Heart left ventricle (tissue), 13 donors: ENCODE measurements around the gene GCNT2.

Experiments
- POLR2A ChIP-seq, 2 donors: fragments of 450-650 bp; IDR thresholded peaks; one replicate each; pipeline ENCODE4 v1.6.1; 2017; ENCODE audit warnings: antibody characterized with exemption in 2 of 2, mild to moderate bottlenecking in 2 of 2, moderate library complexity in 2 of 2
- TF ChIP-seq, protein P1 (sequence below), 12 donors: fragments of 200-600 bp; sonication (generic) in 4 of 12; IDR thresholded peaks; one replicate each; pipeline versions ENCODE4 v1.5.0 to v1.8.0; 2018 to 2022; ENCODE audit warnings: antibody characterized with exemption in 12 of 12, mild to moderate bottlenecking in 5 of 12
- donor health status: ischemic (EF 13 %, LVEDD 7.1; RV severe dilation, severe dysfunction).
- donor health status: DM: no; HTN: yes; CAD: no.
- donor health status: DM: no; HTN: no; CAD: no.
- donor health status: ischemic (EF 25% LVEDD 6.9; RV normal size, moderate dysfunction).
- donor health status: ischemic (EF 25% LVEDD 5.7; RV mildly dilated, moderate dysfunction).
- donor health status: ischemic (EF 35%, LVEDD 5.7; RV mildly dilated, moderate dysfunction).
- donor health status: nonischemic (EF 11% LVEDD 7.7; RV severe dilation, severe dysfunction).
- donor health status: DM: yes; HTN: yes; CAD: no.
- donor health status: PGD.
- donor health status: ischemic (EF 29% LVEDD 5.4; RV normal size, mild dysfunction).
- donor health status: nonischemic (EF 23%, LVEDD 6.1; RV moderate dilation, normal function).

DNA sequence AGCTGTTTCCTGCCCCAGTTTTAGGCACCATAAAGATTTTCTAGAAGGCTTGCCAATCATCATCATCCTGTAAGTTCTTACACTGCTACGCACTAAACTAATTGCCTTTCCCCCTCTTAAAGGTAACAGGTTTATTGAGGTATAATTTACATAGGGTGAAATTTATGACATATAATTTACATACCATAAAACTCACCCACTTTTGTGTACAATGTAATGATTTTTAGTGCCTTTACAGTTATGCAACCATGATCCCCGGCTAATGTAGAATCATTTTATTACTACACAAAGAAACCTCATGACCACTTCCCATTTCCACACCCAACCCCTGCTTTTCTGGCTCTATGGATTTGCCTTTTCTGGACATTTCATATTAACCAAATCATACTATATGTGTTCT lies 21.1 kb downstream of the GCNT2 start:
- TF ChIP-seq POLR2A (IDR thresholded peaks at IDR 0.05) = no peak
- TF ChIP-seq, protein P1, sequence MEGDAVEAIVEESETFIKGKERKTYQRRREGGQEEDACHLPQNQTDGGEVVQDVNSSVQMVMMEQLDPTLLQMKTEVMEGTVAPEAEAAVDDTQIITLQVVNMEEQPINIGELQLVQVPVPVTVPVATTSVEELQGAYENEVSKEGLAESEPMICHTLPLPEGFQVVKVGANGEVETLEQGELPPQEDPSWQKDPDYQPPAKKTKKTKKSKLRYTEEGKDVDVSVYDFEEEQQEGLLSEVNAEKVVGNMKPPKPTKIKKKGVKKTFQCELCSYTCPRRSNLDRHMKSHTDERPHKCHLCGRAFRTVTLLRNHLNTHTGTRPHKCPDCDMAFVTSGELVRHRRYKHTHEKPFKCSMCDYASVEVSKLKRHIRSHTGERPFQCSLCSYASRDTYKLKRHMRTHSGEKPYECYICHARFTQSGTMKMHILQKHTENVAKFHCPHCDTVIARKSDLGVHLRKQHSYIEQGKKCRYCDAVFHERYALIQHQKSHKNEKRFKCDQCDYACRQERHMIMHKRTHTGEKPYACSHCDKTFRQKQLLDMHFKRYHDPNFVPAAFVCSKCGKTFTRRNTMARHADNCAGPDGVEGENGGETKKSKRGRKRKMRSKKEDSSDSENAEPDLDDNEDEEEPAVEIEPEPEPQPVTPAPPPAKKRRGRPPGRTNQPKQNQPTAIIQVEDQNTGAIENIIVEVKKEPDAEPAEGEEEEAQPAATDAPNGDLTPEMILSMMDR (IDR thresholded peaks at IDR 0.05) = no peak
